ENCODE data around the gene NR4A1.

DNA sequence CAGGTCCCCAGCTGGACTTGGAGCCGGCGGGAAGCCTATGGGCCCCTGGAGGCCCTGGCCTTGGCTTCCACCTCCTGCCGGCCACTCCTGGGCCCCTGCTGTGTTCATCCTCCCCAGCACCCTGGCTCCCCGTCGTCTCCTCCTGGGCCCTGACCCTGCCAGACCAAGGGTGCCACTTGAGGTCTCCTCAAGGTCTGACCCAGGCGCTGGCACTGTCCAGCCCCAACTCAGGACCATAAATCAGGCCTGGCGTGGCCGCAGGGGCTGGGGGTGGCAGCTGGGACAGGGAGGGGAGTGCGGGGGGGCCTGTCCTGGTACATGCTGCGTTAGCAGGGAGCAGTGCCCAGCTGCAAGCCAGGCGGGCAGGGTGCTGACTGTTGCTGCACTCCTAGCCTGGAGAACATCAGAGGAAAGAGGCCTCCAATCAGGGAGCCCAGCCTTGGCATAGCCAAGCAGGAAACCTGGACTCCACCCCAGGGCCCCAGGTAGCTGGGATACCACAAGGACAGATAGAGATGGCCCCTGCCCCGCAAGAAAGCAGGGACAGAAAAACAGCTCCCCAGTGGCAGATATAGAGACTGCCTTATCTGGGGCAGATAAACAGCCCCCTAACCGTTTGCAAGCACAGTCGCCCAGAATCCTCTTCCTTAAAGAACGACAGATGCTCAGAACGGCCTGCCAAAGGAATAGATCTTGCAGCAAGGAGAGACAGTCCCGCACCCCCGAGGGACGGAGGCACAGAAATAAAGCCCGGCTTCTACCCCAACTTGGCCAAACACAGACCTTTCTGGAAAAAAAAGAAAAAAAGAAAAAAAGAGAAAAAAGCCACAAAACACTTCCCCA lies 12.1 kb downstream of the NR4A1 start:
- no peak for TF ChIP-seq POLR2A (IDR thresholded peaks at IDR 0.05; ENCODE audit: low read length)
- TF ChIP-seq GATA1 (IDR thresholded peaks at IDR 0.05; ENCODE audit: low read depth, low read length) = no peak

Data from erythroblast (primary cell).